Activated CD8-positive, alpha-beta T cell treated with anti-CD3 and anti-CD28 coated beads, Interleukin-2, amount 10 ng/mL, durations not matched to agents 7 days and 5 days (primary cell): ENCODE data around the gene SCYGR5. TPM values are rescaled to one million over a fixed set of nuclear protein-coding genes. Genes with fewer than 3 reads are reported as not detected.

ENCODE experiments used
- total RNA-seq, 2 experiments: library from RNA; stranded (reverse); gene quantifications; one replicate each; pipeline ENCODE4 v1.2.3, GENCODE V29; 2021

Gene SCYGR5
- total RNA-seq, 2 experiments from 2014 or later = not detected

Other genes with a start within 250 kb of the SCYGR5 start
- 10 to 100 TPM; 65.6 to 71.2 TPM for gene AGFG1, start 194.6 kb upstream of the SCYGR5 start, total RNA-seq
- not detected for gene SCYGR2, start 67.9 kb upstream of the SCYGR5 start, total RNA-seq
- not detected for gene SCYGR3, start 52.0 kb upstream of the SCYGR5 start, total RNA-seq
- not detected for gene SCYGR4, start 49.3 kb upstream of the SCYGR5 start, total RNA-seq
- gene SLC19A3, start 51.2 kb downstream of the SCYGR5 start, total RNA-seq = not detected
- gene SCYGR6, start 58.0 kb downstream of the SCYGR5 start, total RNA-seq = not detected
- not detected for gene SCYGR7, start 61.5 kb downstream of the SCYGR5 start, total RNA-seq
- gene SCYGR8, start 79.1 kb downstream of the SCYGR5 start, total RNA-seq = not detected
- not detected for gene CCL20, start 147.0 kb downstream of the SCYGR5 start, total RNA-seq
- not detected for gene DAW1, start 204.8 kb downstream of the SCYGR5 start, total RNA-seq